ENCODE measurements around the gene ASPG. TPM values are rescaled to one million over a fixed set of nuclear protein-coding genes. Genes with fewer than 3 reads are reported as not detected.

ASPG gene
- total RNA-seq, 1 donor from 2014 or later = not detected

- Mint-ChIP-seq H3K27ac (no peak overlapping the region), H3K4me1 (ENCODE audit: unreplicated experiment) (no peaks in the 10 kb centered on the region), H3K4me3 (no peak overlapping the region), H3K36me3 (no peaks in the 10 kb centered on the region), H3K9me3 (no peaks in the 10 kb centered on the region), H3K27me3 (peaks cover 22% of the 10 kb centered on the region)
- DNase-seq (ENCODE audit: extremely low spot score, unreplicated experiment) = no peak
- no peak for TF ChIP-seq CTCF (conservative IDR thresholded peaks at IDR 0.05)
Measured at GRCh38 chr14:104086661-104087461, 1.4 kb downstream of the ASPG start.

GRCh38 chr14:104087505-104087904, 2.0 kb downstream of the ASPG start:
- TF ChIP-seq CTCF (conservative IDR thresholded peaks at IDR 0.05) = no peak
- Mint-ChIP-seq H3K27me3 (peaks cover 16% of the 10 kb centered on the region), H3K27ac (no peak overlapping the region), H3K4me3 (no peak overlapping the region), H3K36me3 (no peaks in the 10 kb centered on the region), H3K4me1 (ENCODE audit: unreplicated experiment) (no peaks in the 10 kb centered on the region), H3K9me3 (no peaks in the 10 kb centered on the region)
- no peak for DNase-seq (ENCODE audit: extremely low spot score, unreplicated experiment)

- no peaks in the 10 kb centered on the region for H3K9me3 Mint-ChIP-seq
- no peaks in the 10 kb centered on the region for H3K4me1 Mint-ChIP-seq (ENCODE audit: unreplicated experiment)
- H3K27me3 Mint-ChIP-seq = peaks cover 10% of the 10 kb centered on the region
- DNase-seq (ENCODE audit: extremely low spot score, unreplicated experiment) = no peak
- H3K4me3 Mint-ChIP-seq = no peak overlapping the region
- H3K36me3 Mint-ChIP-seq = no peaks in the 10 kb centered on the region
- no peak for TF ChIP-seq CTCF (conservative IDR thresholded peaks at IDR 0.05)
- no peak overlapping the region for H3K27ac Mint-ChIP-seq
Measured at GRCh38 chr14:104087981-104088850, 2.7 kb downstream of the ASPG start.

GRCh38 chr14:104090071-104090748, 4.7 kb downstream of the ASPG start:
- H3K4me3 Mint-ChIP-seq = no peak overlapping the region
- DNase-seq (ENCODE audit: extremely low spot score, unreplicated experiment) = no peak
- no peak for TF ChIP-seq CTCF (conservative IDR thresholded peaks at IDR 0.05)
- H3K36me3 Mint-ChIP-seq = no peaks in the 10 kb centered on the region
- H3K9me3 Mint-ChIP-seq = no peaks in the 10 kb centered on the region
- peaks cover 4% of the 10 kb centered on the region for H3K4me1 Mint-ChIP-seq (ENCODE audit: unreplicated experiment)
- no peak overlapping the region for H3K27ac Mint-ChIP-seq
- no peaks in the 10 kb centered on the region for H3K27me3 Mint-ChIP-seq

- DNase-seq (ENCODE audit: extremely low spot score, unreplicated experiment) = no peak
- H3K4me1 Mint-ChIP-seq (ENCODE audit: unreplicated experiment) = peaks cover 4% of the 10 kb centered on the region
- H3K4me3 Mint-ChIP-seq = no peak overlapping the region
- no peaks in the 10 kb centered on the region for H3K36me3 Mint-ChIP-seq
- H3K27me3 Mint-ChIP-seq = peaks cover 3% of the 10 kb centered on the region
- no peaks in the 10 kb centered on the region for H3K9me3 Mint-ChIP-seq
- no peak for TF ChIP-seq CTCF (conservative IDR thresholded peaks at IDR 0.05)
- no peak overlapping the region for H3K27ac Mint-ChIP-seq
Measured at GRCh38 chr14:104091061-104091926, 5.8 kb downstream of the ASPG start.
